GM10248 (cell line): ENCODE data around the gene TIMM50.
A peak's percentile ranks its signal among the peaks of the same experiment; 100 is the strongest.

ENCODE experiments used
- CTCF ChIA-PET: fragments of 300-600 bp; sonication (Branson Sonifier 250); formaldehyde crosslinking; extraction: SDS; loops from one replicate; lab custom pipeline; 2021; ENCODE audit warnings: antibody characterized with exemption; lab: Yijun Ruan, JAX
- POLR2A ChIA-PET: fragments of 350-650 bp; sonication (Branson Sonifier 250); formaldehyde crosslinking; extraction: SDS; loops from one replicate; lab custom pipeline; 2020; ENCODE audit warnings: antibody characterized with exemption; lab: Yijun Ruan, JAX
- DNase-seq: peaks from one replicate; pipeline ENCODE4 v3.0.0; 2012; ENCODE audit errors: extremely low spot score
- CTCF ChIP-seq: IDR thresholded peaks from 2 replicates; pipeline ENCODE4 v1.5.1; 2012; ENCODE audit warnings: mild to moderate bottlenecking, low read depth; ENCODE audit errors: extremely low read depth, missing control alignments, control extremely low read depth

The TIMM50 gene

GRCh38 chr19:39480337-39481228 is at the start of gene TIMM50:
Gene TIMM50 (plus strand): TSS chr19:39480838. CDS start chr19:39480854, 16 bp downstream.
- ChIA-PET POLR2A (no interaction called here), CTCF (no interaction called here)
- DNase-seq, result peak; percentile 95
- no peak for TF ChIP-seq CTCF

- POLR2A ChIA-PET, result interaction anchor here (0.7 to 1.8 kb wide), 7 partner anchors 8 to 546 kb away, joined by 3 to 7 read pairs (median 4); partner anchors contain the start of gene SAMD4B
- DNase-seq, result no peak
- no peak for TF ChIP-seq CTCF
- CTCF ChIA-PET, result interaction anchor here (1.3 to 1.6 kb wide), 2 partner anchors 19 to 34 kb away, joined by 4 read pairs; no protein-coding TSS in a partner anchor
Measured at GRCh38 chr19:39432677-39433025, 48.0 kb upstream of the TIMM50 start.

GRCh38 chr19:39433480-39434079 is 47.1 kb upstream of the TIMM50 start:
- TF ChIP-seq CTCF, result no peak
- POLR2A ChIA-PET, result interaction anchor here (0.7 to 1.8 kb wide), 4 partner anchors 11 to 545 kb away, joined by 4 to 7 read pairs (median 6); partner anchors contain the start of gene SUPT5H
- no peak for DNase-seq
- CTCF ChIA-PET, result interaction anchor here (1.0 to 1.8 kb wide), 5 partner anchors 10 to 37 kb away, joined by 3 to 6 read pairs (median 4); partner anchors contain the start of gene PLEKHG2

- CTCF ChIA-PET, result interaction anchor here (1.0 to 1.8 kb wide), 5 partner anchors 18 to 98 kb away, joined by 3 to 6 read pairs (median 5); partner anchors contain the start of genes EID2B and PLEKHG2
- no peak for DNase-seq
- no peak for TF ChIP-seq CTCF
- POLR2A ChIA-PET, result interaction anchor here (0.6 to 1.8 kb wide), 7 partner anchors 7 to 27 kb away, joined by 3 to 16 read pairs (median 7); partner anchors contain the start of gene SUPT5H
Measured at GRCh38 chr19:39434123-39435076, 46.2 kb upstream of the TIMM50 start.

- POLR2A ChIA-PET, result interaction anchor here (0.5 to 1.7 kb wide), 15 partner anchors 8 to 386 kb away, joined by 3 to 16 read pairs (median 5); partner anchors contain the start of genes MED29, PAF1, PLEKHG2 and SUPT5H
- CTCF ChIA-PET, result interaction anchor here (0.8 to 1.7 kb wide), 10 partner anchors 22 to 116 kb away, joined by 3 to 6 read pairs (median 4); partner anchors contain the start of genes EID2B, MED29 and PAF1
- no peak for TF ChIP-seq CTCF
- DNase-seq, result peak; percentile 97
Measured at GRCh38 chr19:39435499-39436349, 44.9 kb upstream of the TIMM50 start, which contains the start of gene RPS16. Gene RPS16 (minus strand): TSS chr19:39435949. CDS start chr19:39435895, 54 bp downstream.
